Measurements from ENCODE around the gene STK24.

Gene STK24

DNA sequence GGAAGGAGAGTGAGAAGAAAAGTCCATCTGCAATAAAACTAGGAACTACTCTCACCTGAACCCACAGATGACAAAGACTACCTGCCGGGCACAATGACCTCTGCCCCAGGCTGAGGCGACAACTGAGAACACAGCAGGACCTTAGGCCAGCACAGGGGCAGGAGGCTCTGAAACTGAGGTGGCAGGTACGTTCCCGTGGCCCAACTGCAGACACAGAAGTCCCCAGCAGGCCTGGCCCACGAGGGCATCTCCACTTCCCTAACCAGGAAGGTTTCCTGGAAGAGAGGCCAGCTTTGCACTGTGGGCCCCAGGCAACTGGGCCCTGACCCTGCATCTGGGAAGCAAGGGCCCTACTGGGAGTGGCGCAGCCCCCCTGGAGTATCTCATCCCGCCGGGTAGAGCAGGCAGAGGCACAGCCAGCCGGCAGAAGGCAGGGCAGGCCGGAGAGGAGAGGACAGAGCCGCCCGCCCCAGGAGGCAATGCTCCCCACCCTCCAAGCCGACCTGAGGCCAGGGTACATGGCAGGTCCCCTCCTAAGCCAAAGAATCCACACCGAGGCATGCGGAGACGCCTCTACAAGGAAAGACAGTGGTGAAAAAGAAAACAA is 32.7 kb downstream of the STK24 start:
- H3K4me2 ChIP-seq (ENCODE audit: low read depth, low read length): no peak overlapping the region
- peaks cover 56% of the 10 kb centered on the region for H4K20me1 ChIP-seq (ENCODE audit: insufficient read depth, low read length)
- H3K4me1 ChIP-seq (ENCODE audit: low read length): peaks cover 17% of the 10 kb centered on the region
- no peak for TF ChIP-seq EZH2phosphoT487 (IDR thresholded peaks at IDR 0.05; ENCODE audit: low read length)
- TF ChIP-seq EZH2 (optimal IDR thresholded peaks at IDR 0.05; ENCODE audit: low read depth, low read length): no peak
- TF ChIP-seq, protein P1, sequence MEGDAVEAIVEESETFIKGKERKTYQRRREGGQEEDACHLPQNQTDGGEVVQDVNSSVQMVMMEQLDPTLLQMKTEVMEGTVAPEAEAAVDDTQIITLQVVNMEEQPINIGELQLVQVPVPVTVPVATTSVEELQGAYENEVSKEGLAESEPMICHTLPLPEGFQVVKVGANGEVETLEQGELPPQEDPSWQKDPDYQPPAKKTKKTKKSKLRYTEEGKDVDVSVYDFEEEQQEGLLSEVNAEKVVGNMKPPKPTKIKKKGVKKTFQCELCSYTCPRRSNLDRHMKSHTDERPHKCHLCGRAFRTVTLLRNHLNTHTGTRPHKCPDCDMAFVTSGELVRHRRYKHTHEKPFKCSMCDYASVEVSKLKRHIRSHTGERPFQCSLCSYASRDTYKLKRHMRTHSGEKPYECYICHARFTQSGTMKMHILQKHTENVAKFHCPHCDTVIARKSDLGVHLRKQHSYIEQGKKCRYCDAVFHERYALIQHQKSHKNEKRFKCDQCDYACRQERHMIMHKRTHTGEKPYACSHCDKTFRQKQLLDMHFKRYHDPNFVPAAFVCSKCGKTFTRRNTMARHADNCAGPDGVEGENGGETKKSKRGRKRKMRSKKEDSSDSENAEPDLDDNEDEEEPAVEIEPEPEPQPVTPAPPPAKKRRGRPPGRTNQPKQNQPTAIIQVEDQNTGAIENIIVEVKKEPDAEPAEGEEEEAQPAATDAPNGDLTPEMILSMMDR (IDR thresholded peaks at IDR 0.05; ENCODE audit: low read length): no peak
- H3K79me2 ChIP-seq (ENCODE audit: low read length): peaks cover 98% of the 10 kb centered on the region
- H3K4me3 ChIP-seq (ENCODE audit: low read length): no peak overlapping the region
- no peak overlapping the region for H2AFZ ChIP-seq (ENCODE audit: low read length)
- H3K9me2 ChIP-seq (replicated peaks; ENCODE audit: insufficient read depth, low read length): no peaks in the 10 kb centered on the region
- H3K9me3 ChIP-seq (replicated peaks; ENCODE audit: insufficient read depth, low read length): no peaks in the 10 kb centered on the region
- H3K36me3 ChIP-seq (replicated peaks; ENCODE audit: insufficient read depth, low read length): no peaks in the 10 kb centered on the region
- DNase-seq: no peak
- no peak overlapping the region for H3K9ac ChIP-seq (ENCODE audit: low read length)
- no peaks in the 10 kb centered on the region for H3K27me3 ChIP-seq (replicated peaks; ENCODE audit: insufficient read depth, low read length)
- H3F3A ChIP-seq (ENCODE audit: insufficient read depth, low read length): peaks cover 10% of the 10 kb centered on the region
- no peak overlapping the region for H3K27ac ChIP-seq (ENCODE audit: low read length)

DNA sequence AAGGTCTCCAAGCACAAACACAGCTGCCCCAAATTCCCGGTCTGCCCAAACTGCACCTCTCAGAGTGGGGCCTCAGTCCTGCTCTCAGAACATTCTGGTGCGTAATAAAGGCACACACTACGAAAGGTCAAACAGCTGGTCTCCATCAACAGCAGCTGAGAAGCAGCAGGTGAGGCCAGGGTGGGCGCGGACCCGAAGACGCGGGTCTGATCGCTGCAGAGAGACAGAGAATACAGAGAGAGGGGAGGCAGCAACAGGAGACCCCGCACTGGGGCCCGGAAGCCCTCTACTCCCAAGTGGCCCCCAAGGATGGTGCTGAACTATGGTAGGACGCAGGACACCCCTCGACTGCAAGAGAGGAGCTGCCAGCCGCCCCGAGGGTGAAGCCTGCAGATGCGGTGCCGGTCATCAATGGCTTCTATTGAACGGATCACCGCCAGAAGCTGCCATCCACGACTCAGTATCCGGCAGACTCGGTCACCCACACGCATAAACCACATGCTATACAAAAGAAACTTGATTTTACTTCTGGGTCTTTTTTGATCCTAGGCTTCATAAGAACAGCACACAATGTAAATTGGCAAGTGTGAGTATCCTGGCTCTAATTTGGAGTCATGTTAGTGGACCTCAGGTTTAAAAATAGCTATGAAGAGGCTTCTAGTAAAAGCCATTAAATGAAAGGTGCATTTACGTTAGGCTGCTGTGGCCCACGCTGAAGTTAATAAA is 33.4 kb downstream of the STK24 start:
- no peaks in the 10 kb centered on the region for H3K9me2 ChIP-seq (replicated peaks; ENCODE audit: insufficient read depth, low read length)
- H3K4me2 ChIP-seq (ENCODE audit: low read depth, low read length): no peak overlapping the region
- H4K20me1 ChIP-seq (ENCODE audit: insufficient read depth, low read length): peaks cover 53% of the 10 kb centered on the region
- no peak overlapping the region for H3K9ac ChIP-seq (ENCODE audit: low read length)
- no peak for DNase-seq
- peaks cover 99% of the 10 kb centered on the region for H3K79me2 ChIP-seq (ENCODE audit: low read length)
- H3K36me3 ChIP-seq (replicated peaks; ENCODE audit: insufficient read depth, low read length): no peaks in the 10 kb centered on the region
- H3K4me3 ChIP-seq (ENCODE audit: low read length): no peak overlapping the region
- TF ChIP-seq EZH2phosphoT487 (IDR thresholded peaks at IDR 0.05; ENCODE audit: low read length) (no peak), EZH2 (optimal IDR thresholded peaks at IDR 0.05; ENCODE audit: low read depth, low read length) (no peak)
- TF ChIP-seq, protein P1 (IDR thresholded peaks at IDR 0.05; ENCODE audit: low read length): no peak
- no peaks in the 10 kb centered on the region for H3K27me3 ChIP-seq (replicated peaks; ENCODE audit: insufficient read depth, low read length)
- no peak overlapping the region for H2AFZ ChIP-seq (ENCODE audit: low read length)
- no peak overlapping the region for H3K27ac ChIP-seq (ENCODE audit: low read length)
- no peaks in the 10 kb centered on the region for H3K9me3 ChIP-seq (replicated peaks; ENCODE audit: insufficient read depth, low read length)
- H3F3A ChIP-seq (ENCODE audit: insufficient read depth, low read length): peaks cover 10% of the 10 kb centered on the region
- peaks cover 17% of the 10 kb centered on the region for H3K4me1 ChIP-seq (ENCODE audit: low read length)

DNA sequence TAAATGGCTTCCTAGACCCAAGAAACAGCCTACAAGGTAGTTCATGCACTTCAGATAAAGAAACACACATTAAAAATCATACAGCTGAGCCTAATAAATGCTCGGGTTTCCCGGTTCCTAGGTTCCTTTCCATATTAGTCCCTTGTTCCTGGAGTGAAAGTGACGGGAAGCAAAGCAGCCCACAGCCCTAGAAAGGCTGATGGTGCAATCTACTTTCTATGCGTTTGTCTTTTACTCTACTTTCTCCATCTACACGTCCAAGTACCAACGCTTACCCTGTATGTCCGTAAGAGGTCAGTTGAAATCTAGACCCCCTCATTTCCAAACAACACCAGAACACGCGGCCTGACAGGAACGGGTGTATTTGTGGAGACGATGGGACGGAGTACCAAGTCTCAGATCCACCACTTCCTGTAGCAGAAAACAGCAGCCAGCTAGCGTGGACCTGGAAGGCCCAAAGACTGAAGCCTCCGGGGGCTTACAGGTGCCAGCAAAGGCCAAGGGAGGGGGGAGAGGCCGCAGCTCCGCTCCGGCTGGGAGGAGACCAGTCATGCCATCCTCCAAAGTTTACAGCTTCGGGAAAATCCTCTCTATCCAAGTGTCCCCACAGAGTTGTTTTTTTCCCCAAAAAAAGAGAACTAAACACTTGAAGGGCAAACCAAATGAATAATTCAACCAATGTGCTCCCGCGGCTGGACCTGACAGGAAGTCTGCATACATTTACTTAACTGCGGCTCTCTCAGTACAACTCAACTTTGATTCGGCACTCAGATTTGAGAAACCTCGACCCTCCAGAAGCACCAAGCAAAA is 34.1 kb downstream of the STK24 start:
- TF ChIP-seq EZH2 (optimal IDR thresholded peaks at IDR 0.05; ENCODE audit: low read depth, low read length) (no peak), EZH2phosphoT487 (IDR thresholded peaks at IDR 0.05; ENCODE audit: low read length) (no peak)
- TF ChIP-seq, protein P1 (IDR thresholded peaks at IDR 0.05; ENCODE audit: low read length): no peak
- Histone ChIP-seq H3K9me3 (replicated peaks; ENCODE audit: insufficient read depth, low read length) (no peaks in the 10 kb centered on the region), H3K4me1 (ENCODE audit: low read length) (peaks cover 17% of the 10 kb centered on the region), H3K36me3 (replicated peaks; ENCODE audit: insufficient read depth, low read length) (no peaks in the 10 kb centered on the region), H3K4me2 (ENCODE audit: low read depth, low read length) (no peak overlapping the region), H3K9me2 (replicated peaks; ENCODE audit: insufficient read depth, low read length) (no peaks in the 10 kb centered on the region), H3K27me3 (replicated peaks; ENCODE audit: insufficient read depth, low read length) (no peaks in the 10 kb centered on the region), H3F3A (ENCODE audit: insufficient read depth, low read length) (peaks cover 10% of the 10 kb centered on the region), H2AFZ (ENCODE audit: low read length) (no peak overlapping the region), H3K79me2 (ENCODE audit: low read length) (peaks cover 99% of the 10 kb centered on the region), H3K27ac (ENCODE audit: low read length) (no peak overlapping the region), H3K4me3 (ENCODE audit: low read length) (no peak overlapping the region), H4K20me1 (ENCODE audit: insufficient read depth, low read length) (peaks cover 50% of the 10 kb centered on the region), H3K9ac (ENCODE audit: low read length) (no peak overlapping the region)
- DNase-seq: no peak

All from MM.1S (cell line).